GM12865 (cell line): Measurements from ENCODE around the gene TWSG1.
"Not testable (repeated sequence)": the region's sequence is repeated elsewhere in the genome, so short reads cannot be mapped to it uniquely, and the experiment has no call there.

Source experiments
- DNase-seq: peaks from one replicate; pipeline ENCODE4 v3.0.0; 2010; ENCODE audit warnings: low read depth
- H3K4me3 ChIP-seq: 2 replicates; pipeline ENCODE4 v1.5.1; 2011; ENCODE audit warnings: mild to moderate bottlenecking, low read depth, low read length, control low read depth
- TF ChIP-seq, protein P1 (sequence below): IDR thresholded peaks from 2 replicates; pipeline ENCODE4 v1.5.1; 2011; ENCODE audit warnings: low read length, control low read depth, low read depth, inconsistent platforms; ENCODE audit not compliant: insufficient read depth; ENCODE audit errors: missing control alignments

The TWSG1 gene

DNA sequence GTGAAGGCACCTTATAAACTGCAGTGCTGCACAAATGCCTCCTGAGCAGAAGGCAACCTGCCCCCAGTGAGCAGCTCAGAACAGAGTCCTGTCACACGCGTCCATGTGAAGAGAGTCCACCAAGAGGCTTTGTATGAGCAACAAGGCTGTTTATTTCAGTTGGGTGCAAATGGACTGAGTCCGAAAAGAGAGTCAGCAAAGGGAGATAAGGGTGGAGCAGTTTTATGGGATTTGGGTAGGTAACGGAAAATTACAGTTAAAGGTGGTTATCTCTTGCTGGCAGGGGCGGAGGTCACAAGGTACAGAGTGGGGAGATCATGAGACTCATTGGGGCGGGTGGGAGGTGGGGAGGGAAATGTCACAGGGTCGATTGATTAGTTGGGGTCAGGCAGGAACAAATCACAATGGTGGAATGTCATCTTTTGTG lies 87.3 kb downstream of the TWSG1 start:
- TF ChIP-seq, protein P1, sequence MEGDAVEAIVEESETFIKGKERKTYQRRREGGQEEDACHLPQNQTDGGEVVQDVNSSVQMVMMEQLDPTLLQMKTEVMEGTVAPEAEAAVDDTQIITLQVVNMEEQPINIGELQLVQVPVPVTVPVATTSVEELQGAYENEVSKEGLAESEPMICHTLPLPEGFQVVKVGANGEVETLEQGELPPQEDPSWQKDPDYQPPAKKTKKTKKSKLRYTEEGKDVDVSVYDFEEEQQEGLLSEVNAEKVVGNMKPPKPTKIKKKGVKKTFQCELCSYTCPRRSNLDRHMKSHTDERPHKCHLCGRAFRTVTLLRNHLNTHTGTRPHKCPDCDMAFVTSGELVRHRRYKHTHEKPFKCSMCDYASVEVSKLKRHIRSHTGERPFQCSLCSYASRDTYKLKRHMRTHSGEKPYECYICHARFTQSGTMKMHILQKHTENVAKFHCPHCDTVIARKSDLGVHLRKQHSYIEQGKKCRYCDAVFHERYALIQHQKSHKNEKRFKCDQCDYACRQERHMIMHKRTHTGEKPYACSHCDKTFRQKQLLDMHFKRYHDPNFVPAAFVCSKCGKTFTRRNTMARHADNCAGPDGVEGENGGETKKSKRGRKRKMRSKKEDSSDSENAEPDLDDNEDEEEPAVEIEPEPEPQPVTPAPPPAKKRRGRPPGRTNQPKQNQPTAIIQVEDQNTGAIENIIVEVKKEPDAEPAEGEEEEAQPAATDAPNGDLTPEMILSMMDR = no peak
- DNase-seq = no peak
- no peak overlapping the region for H3K4me3 ChIP-seq

GRCh38 chr18:9422816-9423519 lies 88.4 kb downstream of the TWSG1 start:
- TF ChIP-seq, protein P1 = no peak
- no peak for DNase-seq
- H3K4me3 ChIP-seq = no peak overlapping the region

GRCh38 chr18:9423648-9424047 lies 89.1 kb downstream of the TWSG1 start:
- not testable (repeated sequence) for DNase-seq, H3K4me3 ChIP-seq

- DNase-seq, H3K4me3 ChIP-seq: not testable (repeated sequence)
These were observed 89.7 kb downstream of the TWSG1 start for GRCh38 chr18:9424235-9424634.

GRCh38 chr18:9426753-9427152 lies 92.2 kb downstream of the TWSG1 start:
- DNase-seq = no peak
- H3K4me3 ChIP-seq = no peak overlapping the region
- TF ChIP-seq, protein P1 = no peak

GRCh38 chr18:9428301-9428706 lies 93.7 kb downstream of the TWSG1 start:
- no peak for DNase-seq
- no peak overlapping the region for H3K4me3 ChIP-seq
- TF ChIP-seq, protein P1 = no peak

- no peak for DNase-seq
- TF ChIP-seq, protein P1 = no peak
- H3K4me3 ChIP-seq = no peak overlapping the region
These were observed 94.5 kb downstream of the TWSG1 start for GRCh38 chr18:9428862-9429661.

DNA sequence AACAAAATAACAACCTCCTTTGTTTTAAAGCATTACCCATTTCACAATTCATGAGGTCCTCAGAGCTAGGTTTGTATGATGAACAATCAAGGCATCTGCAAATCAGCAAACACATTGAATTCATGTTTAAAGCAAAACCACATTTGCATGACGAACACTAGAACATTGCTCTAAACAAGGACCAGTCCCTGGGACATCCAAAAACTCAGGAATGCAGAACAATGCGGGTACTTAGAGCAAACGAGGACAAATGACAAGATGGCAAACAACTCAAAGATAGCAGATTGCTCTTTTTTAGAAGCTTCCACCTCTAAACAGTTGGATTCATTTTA lies 95.1 kb downstream of the TWSG1 start:
- H3K4me3 ChIP-seq = no peak overlapping the region
- TF ChIP-seq, protein P1 = no peak

GRCh38 chr18:9430315-9430714 lies 95.7 kb downstream of the TWSG1 start:
- not testable (repeated sequence) for DNase-seq, H3K4me3 ChIP-seq

More for the DNA sequence above, 95.1 kb downstream of the TWSG1 start:
- DNase-seq = no peak
